ENCODE results near the gene SSC4D.

SSC4D gene

GRCh38 chr7:76349313-76349885 is 60.1 kb downstream of the SSC4D start:
- H3K36me3 ChIP-seq (ENCODE audit: insufficient read depth, low read length) = peaks cover 81% of the 10 kb centered on the region
- no peak overlapping the region for H2AFZ ChIP-seq (ENCODE audit: low read depth, low read length)
- no peak overlapping the region for H3K4me3 ChIP-seq (ENCODE audit: low read length)
- no peaks in the 10 kb centered on the region for H3K27me3 ChIP-seq (ENCODE audit: insufficient read depth, low read length)
- peaks cover 18% of the 10 kb centered on the region for H3K9me3 ChIP-seq (ENCODE audit: low read length)
- no peaks in the 10 kb centered on the region for H3K4me1 ChIP-seq (ENCODE audit: insufficient read depth, low read length)

- peaks cover 88% of the 10 kb centered on the region for H3K36me3 ChIP-seq (ENCODE audit: insufficient read depth, low read length)
- H2AFZ ChIP-seq (ENCODE audit: low read depth, low read length) = no peak overlapping the region
- peaks cover 13% of the 10 kb centered on the region for H3K9me3 ChIP-seq (ENCODE audit: low read length)
- no peaks in the 10 kb centered on the region for H3K4me1 ChIP-seq (ENCODE audit: insufficient read depth, low read length)
- H3K4me3 ChIP-seq (ENCODE audit: low read length) = no peak overlapping the region
- H3K27me3 ChIP-seq (ENCODE audit: insufficient read depth, low read length) = no peaks in the 10 kb centered on the region
Measured at GRCh38 chr7:76347710-76348109, 61.8 kb downstream of the SSC4D start.

DNA sequence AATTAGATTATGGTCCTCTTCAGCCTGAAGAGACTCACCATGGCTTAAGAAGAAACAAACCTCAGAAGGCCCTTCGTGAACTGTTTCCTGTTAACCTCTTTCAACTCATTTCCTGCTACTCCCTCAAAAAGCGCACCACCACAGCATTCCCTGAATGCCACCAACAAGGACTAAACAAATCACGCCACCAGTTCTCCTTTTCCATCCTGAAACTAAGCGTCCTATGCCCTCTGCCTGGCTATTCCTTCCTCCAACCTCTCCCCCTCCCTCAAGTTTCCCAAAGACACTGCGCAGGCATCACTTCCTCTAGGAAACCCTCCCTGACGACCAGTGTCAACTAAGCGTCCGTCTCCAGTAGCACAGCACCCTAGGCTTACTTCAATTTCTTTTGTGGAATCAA is 62.7 kb downstream of the SSC4D start:
- Histone ChIP-seq H3K36me3 (ENCODE audit: insufficient read depth, low read length) (peaks cover 89% of the 10 kb centered on the region), H3K9me3 (ENCODE audit: low read length) (peaks cover 8% of the 10 kb centered on the region), H2AFZ (ENCODE audit: low read depth, low read length) (no peak overlapping the region), H3K4me1 (ENCODE audit: insufficient read depth, low read length) (no peaks in the 10 kb centered on the region), H3K4me3 (ENCODE audit: low read length) (no peak overlapping the region), H3K27me3 (ENCODE audit: insufficient read depth, low read length) (no peaks in the 10 kb centered on the region)

GRCh38 chr7:76346097-76346496 is 63.4 kb downstream of the SSC4D start:
- Histone ChIP-seq H2AFZ (ENCODE audit: low read depth, low read length) (no peak overlapping the region), H3K4me3 (ENCODE audit: low read length) (no peak overlapping the region), H3K36me3 (ENCODE audit: insufficient read depth, low read length) (peaks cover 89% of the 10 kb centered on the region), H3K4me1 (ENCODE audit: insufficient read depth, low read length) (no peaks in the 10 kb centered on the region), H3K9me3 (ENCODE audit: low read length) (peaks cover 2% of the 10 kb centered on the region), H3K27me3 (ENCODE audit: insufficient read depth, low read length) (no peaks in the 10 kb centered on the region)

GRCh38 chr7:76343931-76344321 is 65.6 kb downstream of the SSC4D start:
- no peak overlapping the region for H2AFZ ChIP-seq (ENCODE audit: low read depth, low read length)
- no peaks in the 10 kb centered on the region for H3K9me3 ChIP-seq (ENCODE audit: low read length)
- H3K4me1 ChIP-seq (ENCODE audit: insufficient read depth, low read length) = no peaks in the 10 kb centered on the region
- H3K4me3 ChIP-seq (ENCODE audit: low read length) = no peak overlapping the region
- peaks cover 83% of the 10 kb centered on the region for H3K36me3 ChIP-seq (ENCODE audit: insufficient read depth, low read length)
- no peaks in the 10 kb centered on the region for H3K27me3 ChIP-seq (ENCODE audit: insufficient read depth, low read length)

- no peak overlapping the region for H3K4me3 ChIP-seq (ENCODE audit: low read length)
- H3K4me1 ChIP-seq (ENCODE audit: insufficient read depth, low read length) = no peaks in the 10 kb centered on the region
- peaks cover 83% of the 10 kb centered on the region for H3K36me3 ChIP-seq (ENCODE audit: insufficient read depth, low read length)
- H3K27me3 ChIP-seq (ENCODE audit: insufficient read depth, low read length) = no peaks in the 10 kb centered on the region
- no peaks in the 10 kb centered on the region for H3K9me3 ChIP-seq (ENCODE audit: low read length)
- no peak overlapping the region for H2AFZ ChIP-seq (ENCODE audit: low read depth, low read length)
Measured at GRCh38 chr7:76343294-76343930, 66.1 kb downstream of the SSC4D start.

DNA sequence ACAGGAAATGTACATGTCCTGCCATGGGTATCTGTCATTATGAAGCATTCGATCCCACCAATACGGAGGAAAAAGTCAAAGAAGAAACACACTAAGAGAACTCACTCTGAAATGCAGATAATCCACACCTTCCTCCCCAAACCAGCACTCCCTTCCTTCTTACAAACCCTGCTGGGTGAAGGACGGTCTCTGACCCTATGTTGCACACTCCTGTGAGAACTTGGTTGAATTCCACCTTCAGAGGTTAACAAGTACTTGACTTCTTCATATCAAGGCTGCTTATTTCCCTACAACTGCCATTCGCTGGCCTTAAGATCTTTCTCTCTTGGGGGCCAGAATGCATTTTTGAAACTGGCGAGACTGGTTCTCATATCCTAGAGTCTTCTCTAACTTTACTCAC is 67.3 kb downstream of the SSC4D start:
- H3K4me1 ChIP-seq (ENCODE audit: insufficient read depth, low read length) = no peaks in the 10 kb centered on the region
- no peaks in the 10 kb centered on the region for H3K27me3 ChIP-seq (ENCODE audit: insufficient read depth, low read length)
- no peak overlapping the region for H2AFZ ChIP-seq (ENCODE audit: low read depth, low read length)
- H3K4me3 ChIP-seq (ENCODE audit: low read length) = no peak overlapping the region
- peaks cover 79% of the 10 kb centered on the region for H3K36me3 ChIP-seq (ENCODE audit: insufficient read depth, low read length)
- no peaks in the 10 kb centered on the region for H3K9me3 ChIP-seq (ENCODE audit: low read length)

DNA sequence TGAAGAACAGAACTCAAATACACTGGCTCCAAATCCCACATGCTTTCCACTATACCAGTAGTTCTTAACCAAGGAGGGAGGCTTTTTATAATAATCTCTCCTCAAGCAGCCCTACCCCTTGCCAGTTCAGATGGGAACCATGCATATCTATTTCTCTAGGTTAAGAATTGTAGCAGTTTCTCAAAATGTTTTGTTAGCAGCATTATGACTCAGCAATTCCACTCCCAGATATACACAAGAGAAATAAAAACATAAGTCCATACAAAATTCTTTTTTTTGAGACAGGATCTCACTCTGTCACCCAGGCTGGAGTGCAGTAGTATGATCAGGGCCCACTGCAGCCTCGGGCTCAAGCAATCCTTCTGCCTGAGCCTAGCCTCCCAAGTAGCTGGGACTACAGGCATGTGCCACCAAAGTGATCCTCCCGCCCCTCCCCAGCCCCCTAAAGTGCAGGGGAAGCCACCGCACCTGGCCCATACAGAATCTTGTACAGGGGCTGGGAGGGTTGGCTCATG is 68.8 kb downstream of the SSC4D start:
- Histone ChIP-seq H3K27me3 (ENCODE audit: insufficient read depth, low read length) (no peaks in the 10 kb centered on the region), H3K36me3 (ENCODE audit: insufficient read depth, low read length) (peaks cover 77% of the 10 kb centered on the region), H3K9me3 (ENCODE audit: low read length) (no peaks in the 10 kb centered on the region), H3K4me1 (ENCODE audit: insufficient read depth, low read length) (no peaks in the 10 kb centered on the region), H2AFZ (ENCODE audit: low read depth, low read length) (no peak overlapping the region), H3K4me3 (ENCODE audit: low read length) (no peak overlapping the region)

All from neuron (in vitro differentiated cells).